ENCODE results near the gene EYA3.

GRCh38 chr1:27979859-27980201 is 108.6 kb downstream of the EYA3 start:
- TF ChIP-seq EZH2 (IDR thresholded peaks at IDR 0.05; ENCODE audit: low read length, unreplicated experiment), result no peak
- no peak for TF ChIP-seq CTCF (conservative IDR thresholded peaks at IDR 0.05; ENCODE audit: low read depth, low read length)
- no peak for TF ChIP-seq EZH2phosphoT487 (IDR thresholded peaks at IDR 0.05; ENCODE audit: borderline replicate concordance, low read length)

Data from PC-3 (cell line).